Lower leg skin (tissue), 3 donors: ENCODE measurements around the gene NMT2.
"Not testable (repeated sequence)": the region's sequence is repeated elsewhere in the genome, so short reads cannot be mapped to it uniquely, and the experiment has no call there.

Experiments
- POLR2A ChIP-seq, 2 donors: fragments of 450-650 bp; IDR thresholded peaks; one replicate each; pipeline ENCODE4 v1.6.1; 2016 to 2017; ENCODE audit warnings: antibody characterized with exemption in 2 of 2, mild to moderate bottlenecking in 1 of 2, moderate library complexity in 1 of 2
- TF ChIP-seq, protein P1 (sequence below), 3 donors: fragments of 450-650 bp; IDR thresholded peaks; one replicate each; pipeline ENCODE4 v1.5.1; 2016; ENCODE audit warnings: antibody characterized with exemption in 3 of 3, mild to moderate bottlenecking in 3 of 3, moderate library complexity in 2 of 3

DNA sequence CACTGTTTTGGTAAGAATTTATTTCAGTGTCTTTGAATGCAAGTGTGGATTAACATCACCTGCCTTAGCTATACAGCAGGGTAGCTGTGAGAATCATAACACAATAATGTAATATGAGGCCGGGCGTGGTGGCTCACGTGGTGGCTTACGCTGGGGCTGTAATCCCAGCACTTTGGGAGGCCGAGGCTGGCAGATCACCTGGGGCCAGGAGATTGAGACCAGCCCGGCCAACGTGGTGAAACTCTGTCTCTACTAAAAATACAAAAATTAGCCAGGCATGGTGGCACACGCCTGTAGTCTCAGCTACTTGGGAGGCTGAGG is 33.8 kb upstream of the NMT2 start:
- not testable (repeated sequence) for TF ChIP-seq POLR2A (IDR thresholded peaks at IDR 0.05)
- TF ChIP-seq, protein P1, sequence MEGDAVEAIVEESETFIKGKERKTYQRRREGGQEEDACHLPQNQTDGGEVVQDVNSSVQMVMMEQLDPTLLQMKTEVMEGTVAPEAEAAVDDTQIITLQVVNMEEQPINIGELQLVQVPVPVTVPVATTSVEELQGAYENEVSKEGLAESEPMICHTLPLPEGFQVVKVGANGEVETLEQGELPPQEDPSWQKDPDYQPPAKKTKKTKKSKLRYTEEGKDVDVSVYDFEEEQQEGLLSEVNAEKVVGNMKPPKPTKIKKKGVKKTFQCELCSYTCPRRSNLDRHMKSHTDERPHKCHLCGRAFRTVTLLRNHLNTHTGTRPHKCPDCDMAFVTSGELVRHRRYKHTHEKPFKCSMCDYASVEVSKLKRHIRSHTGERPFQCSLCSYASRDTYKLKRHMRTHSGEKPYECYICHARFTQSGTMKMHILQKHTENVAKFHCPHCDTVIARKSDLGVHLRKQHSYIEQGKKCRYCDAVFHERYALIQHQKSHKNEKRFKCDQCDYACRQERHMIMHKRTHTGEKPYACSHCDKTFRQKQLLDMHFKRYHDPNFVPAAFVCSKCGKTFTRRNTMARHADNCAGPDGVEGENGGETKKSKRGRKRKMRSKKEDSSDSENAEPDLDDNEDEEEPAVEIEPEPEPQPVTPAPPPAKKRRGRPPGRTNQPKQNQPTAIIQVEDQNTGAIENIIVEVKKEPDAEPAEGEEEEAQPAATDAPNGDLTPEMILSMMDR (IDR thresholded peaks at IDR 0.05) = not testable (repeated sequence)
